NT2/D1 (cell line): ENCODE results near the gene SGMS2.

ENCODE experiments used
- SUZ12 ChIP-seq: IDR thresholded peaks from 2 replicates; pipeline ENCODE4 v1.6.1; 2011; ENCODE audit not compliant: insufficient read length, insufficient read depth; ENCODE audit errors: extremely low read depth
- YY1 ChIP-seq: IDR thresholded peaks from 2 replicates; pipeline ENCODE4 v1.6.1; 2011; ENCODE audit not compliant: insufficient read length, insufficient read depth
- ZNF274 ChIP-seq: IDR thresholded peaks from 2 replicates; pipeline ENCODE4 v1.6.1; 2011; ENCODE audit warnings: mild to moderate bottlenecking, low read depth, low read length

DNA sequence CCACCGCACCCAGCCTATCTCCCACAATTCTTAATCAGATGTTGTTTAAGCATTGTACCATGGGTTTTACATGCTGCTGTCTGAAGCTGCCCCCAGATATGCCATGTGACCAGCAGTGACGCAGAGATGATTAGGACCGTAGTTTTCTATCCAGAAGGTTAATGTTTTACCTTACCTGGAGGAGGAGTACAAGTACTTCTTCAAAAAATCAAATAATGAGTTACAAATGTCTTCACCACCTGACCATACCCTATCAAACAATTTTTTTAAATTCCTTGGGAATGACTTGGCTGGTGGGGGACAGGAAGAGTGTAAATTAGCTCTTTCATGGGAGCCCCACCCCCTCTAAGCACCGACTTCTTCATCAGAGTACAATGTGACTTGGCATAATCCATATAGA, 16.2 kb upstream of the SGMS2 start:
- no peak for TF ChIP-seq YY1
- no peak for TF ChIP-seq SUZ12
- TF ChIP-seq ZNF274, result no peak
